ENCODE data around the gene VRK2.

The VRK2 gene

DNA sequence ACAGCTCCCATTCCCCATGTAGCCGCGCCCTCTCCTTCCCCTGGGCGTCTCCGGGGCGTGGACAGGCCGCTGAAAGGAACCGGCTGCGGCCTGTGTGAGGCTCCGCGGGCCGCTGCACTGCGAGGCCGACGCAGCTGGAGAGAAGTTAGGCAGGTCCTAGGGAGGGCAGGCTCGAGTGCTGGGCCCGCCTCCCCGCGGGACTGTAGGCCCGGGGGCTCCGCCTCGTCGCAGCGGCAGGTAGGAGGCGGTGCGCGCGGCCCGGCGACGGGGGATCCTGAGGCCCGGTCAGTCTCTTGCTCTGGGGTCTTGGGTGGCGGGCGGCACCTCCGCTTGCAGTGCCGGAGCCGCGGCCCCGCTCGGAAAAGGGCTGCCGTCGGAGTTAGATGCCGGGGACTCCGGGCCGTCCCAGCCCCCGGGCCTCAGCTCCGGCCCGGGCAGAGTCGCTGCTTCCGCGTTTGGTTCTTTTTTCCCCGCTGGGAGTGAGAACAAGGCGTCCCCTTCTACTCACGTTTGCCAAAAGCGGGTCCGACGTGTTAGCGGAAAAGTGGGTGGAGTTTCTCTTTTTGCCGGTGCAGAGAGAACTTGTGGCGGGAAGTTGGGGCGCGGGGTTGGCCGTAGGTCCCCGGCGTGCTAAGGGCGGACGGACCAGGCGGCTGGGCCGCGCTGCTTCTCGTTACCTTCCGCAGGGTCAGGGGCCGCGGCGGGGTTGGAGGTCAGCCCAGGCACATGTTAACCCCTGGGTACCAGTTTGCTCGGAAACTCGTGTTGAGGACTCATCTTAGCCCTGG is at the start of gene VRK2:
TSS of gene VRK2 (plus strand) at position 222 of the 788 bp plus-strand sequence. CDS start 2,026 bp downstream, outside the sequence.
- DNase-seq (ENCODE audit: low read depth in 3 of 3): peak; percentile 60 to 80 (median 67)

GRCh38 chr2:58006256-58006951 is 40.2 kb upstream of the VRK2 start:
- DNase-seq (ENCODE audit: low read depth in 3 of 3): no peak

- DNase-seq (ENCODE audit: low read depth in 3 of 3): no peak
Measured at GRCh38 chr2:58006952-58007284, 39.7 kb upstream of the VRK2 start.

DNA sequence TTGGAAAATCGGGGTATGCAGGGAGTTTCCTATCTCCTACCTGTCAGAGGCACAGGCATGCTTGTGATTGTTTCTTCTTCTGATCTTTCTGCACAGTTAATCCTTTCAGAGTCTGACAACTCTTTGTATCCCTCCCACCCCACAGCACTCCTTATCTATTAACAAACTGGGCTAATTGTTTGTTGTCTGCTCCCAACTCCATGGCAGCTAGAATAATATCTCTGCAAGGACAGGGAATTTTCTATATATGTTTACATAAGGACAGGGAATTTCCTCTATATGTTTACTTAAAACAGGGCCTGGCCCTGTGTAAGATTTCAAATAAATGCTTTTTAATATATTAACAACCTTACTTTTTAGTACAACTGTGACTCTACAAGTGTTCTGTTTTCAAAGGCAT is 36.0 kb upstream of the VRK2 start:
- DNase-seq (ENCODE audit: low read depth in 3 of 3): no peak

- no peak for DNase-seq (ENCODE audit: low read depth in 3 of 3)
Measured at GRCh38 chr2:58019229-58019628, 27.4 kb upstream of the VRK2 start.

GRCh38 chr2:58025150-58025933 is 21.3 kb upstream of the VRK2 start:
- DNase-seq (ENCODE audit: low read depth in 3 of 3): no peak

- DNase-seq (ENCODE audit: low read depth in 3 of 3): no peak
Measured at GRCh38 chr2:58027029-58027428, 19.6 kb upstream of the VRK2 start.

DNA sequence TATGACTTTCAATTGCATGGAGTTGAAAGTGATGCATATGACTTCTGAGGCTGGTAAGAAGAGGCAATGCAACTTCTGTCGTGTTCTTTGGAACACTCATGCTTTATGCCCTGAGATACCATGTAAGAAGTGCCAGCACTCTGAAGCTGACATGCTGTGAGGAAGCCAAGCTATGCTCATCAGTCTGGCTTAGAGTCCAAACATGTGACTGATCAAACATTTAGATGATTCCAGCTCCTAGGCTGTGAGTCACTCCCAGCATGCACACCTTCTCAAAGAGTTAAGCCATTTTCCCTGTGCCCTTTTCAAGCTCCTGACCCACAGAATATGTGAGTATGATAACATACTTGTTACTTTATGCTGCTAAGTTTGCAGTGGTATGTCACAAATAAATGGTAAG is 15.8 kb upstream of the VRK2 start:
- DNase-seq (ENCODE audit: low read depth in 3 of 3): no peak

GRCh38 chr2:58032016-58032763 is 14.4 kb upstream of the VRK2 start:
- DNase-seq (ENCODE audit: low read depth in 3 of 3): no peak

GRCh38 chr2:58032764-58033080 is 13.9 kb upstream of the VRK2 start:
- DNase-seq (ENCODE audit: low read depth in 3 of 3): no peak

- no peak for DNase-seq (ENCODE audit: low read depth in 3 of 3)
Measured at GRCh38 chr2:58033530-58033929, 13.1 kb upstream of the VRK2 start.

GRCh38 chr2:58035352-58035751 is 11.3 kb upstream of the VRK2 start:
- DNase-seq (ENCODE audit: low read depth in 3 of 3): no peak

GRCh38 chr2:58039170-58039611 is 7.4 kb upstream of the VRK2 start:
- DNase-seq (ENCODE audit: low read depth in 3 of 3): no peak

DNA sequence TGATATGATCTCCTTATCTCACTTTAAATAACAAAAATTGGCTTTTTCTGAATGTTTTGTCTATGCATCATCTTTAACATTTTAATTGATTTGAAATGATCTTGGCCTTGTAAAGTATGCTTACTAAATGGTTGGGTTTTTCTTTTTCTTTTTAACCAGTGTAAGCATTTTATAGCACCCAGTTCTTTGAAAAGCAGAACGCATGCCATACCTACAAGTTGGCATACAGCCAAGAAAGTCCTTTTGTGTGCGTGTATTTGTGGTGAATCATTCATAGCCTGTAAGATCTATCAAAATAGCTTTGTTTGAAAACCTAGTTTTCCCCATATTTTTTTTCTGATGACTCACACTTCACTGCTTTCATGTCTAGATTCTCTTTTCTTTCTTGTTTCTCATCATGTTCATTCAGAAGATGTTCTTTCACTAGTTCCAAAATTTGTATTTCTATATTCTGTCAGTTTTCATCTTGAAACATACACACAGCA is 4.1 kb upstream of the VRK2 start:
- no peak for DNase-seq (ENCODE audit: low read depth in 3 of 3)

GRCh38 chr2:58044145-58044544 is 2.5 kb upstream of the VRK2 start:
- no peak for DNase-seq (ENCODE audit: low read depth in 3 of 3)

DNA sequence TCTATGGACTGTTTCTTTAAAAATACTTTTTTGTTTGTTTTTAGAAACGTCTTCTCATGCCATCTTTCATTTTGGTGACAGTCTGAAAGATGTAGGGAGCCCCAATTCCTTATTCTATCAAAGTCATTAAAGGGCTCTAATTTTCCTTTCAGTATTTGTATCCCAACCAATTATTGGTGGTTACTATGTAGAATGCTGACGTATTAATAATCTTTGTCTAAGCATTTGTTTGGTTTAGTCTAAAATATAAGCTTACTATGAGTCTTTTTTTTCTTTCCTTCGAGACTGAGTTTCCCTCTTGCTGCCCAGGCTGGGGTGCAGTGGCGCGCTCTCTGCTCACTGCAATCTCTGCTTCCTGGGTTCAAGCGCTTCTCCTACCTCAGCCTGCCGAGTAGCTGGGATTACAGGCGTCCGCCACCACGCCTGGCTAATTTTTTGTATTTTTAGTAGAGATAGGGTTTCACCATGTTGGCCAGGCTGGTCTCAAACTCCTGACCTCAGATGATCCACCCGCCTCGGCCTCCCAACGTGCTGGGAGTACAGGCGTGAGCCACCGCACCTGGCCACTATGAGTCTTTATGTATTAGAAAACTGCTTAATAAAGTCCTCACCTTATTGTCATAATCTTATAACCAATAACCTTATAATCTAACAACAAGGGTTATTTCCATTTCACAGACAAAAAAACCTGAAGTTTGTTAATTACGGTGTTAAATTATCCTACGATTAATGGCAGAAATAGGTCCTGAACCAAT is 849 bp upstream of the VRK2 start:
- DNase-seq (ENCODE audit: low read depth in 3 of 3): no peak

- DNase-seq (ENCODE audit: low read depth in 3 of 3): no peak
Measured at GRCh38 chr2:58046335-58046584, 346 bp upstream of the VRK2 start.

DNA sequence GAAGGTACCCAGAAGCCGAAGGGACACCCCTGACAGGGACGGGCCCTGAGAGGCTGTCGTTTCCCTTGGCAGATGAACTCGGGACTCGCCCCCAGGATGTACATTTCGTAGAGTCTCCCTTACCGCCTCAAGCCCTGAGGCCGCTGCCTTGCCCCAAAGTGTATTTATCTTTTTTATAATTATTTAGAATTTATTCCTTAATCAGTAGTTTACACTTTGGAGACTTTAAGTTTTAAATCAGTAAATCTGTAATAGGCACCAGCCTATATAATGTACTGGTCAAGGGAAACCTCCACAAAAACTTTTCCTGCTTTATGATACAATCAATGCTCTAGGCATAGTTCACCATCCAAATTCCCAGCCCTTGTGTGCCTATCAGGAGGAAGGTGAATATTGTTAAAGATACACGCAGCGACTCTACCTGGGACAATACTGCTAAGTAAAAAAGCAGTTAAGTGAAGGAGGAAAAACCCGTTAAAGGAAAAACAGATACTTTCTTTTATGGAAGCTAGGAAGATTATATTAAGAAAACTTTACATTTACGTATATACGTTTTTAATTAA is 848 bp downstream of the VRK2 start:
- DNase-seq (ENCODE audit: low read depth in 3 of 3): no peak

GRCh38 chr2:58047961-58048360 is 1.4 kb downstream of the VRK2 start:
- no peak for DNase-seq (ENCODE audit: low read depth in 3 of 3)

GRCh38 chr2:58051445-58051844 is 4.8 kb downstream of the VRK2 start:
- DNase-seq (ENCODE audit: low read depth in 3 of 3): no peak

GRCh38 chr2:58052978-58053377 is 6.4 kb downstream of the VRK2 start:
- DNase-seq (ENCODE audit: low read depth in 3 of 3): no peak

Data from stimulated activated CD4-positive, alpha-beta T cell treated with anti-CD3 and anti-CD28 coated beads, TNF-alpha, amount 100 ng/mL, for 48 hours (primary cell).